ENCODE measurements around the gene CAPZB.

GRCh38 chr1:19344372-19344810 is 140.9 kb downstream of the CAPZB start:
- no peak for TF ChIP-seq POLR2A (IDR thresholded peaks at IDR 0.05; ENCODE audit: low read depth, low read length)
- peak; percentile 76 for TF ChIP-seq CTCF (conservative IDR thresholded peaks at IDR 0.05; ENCODE audit: low read depth, low read length)
